ENCODE data around the gene CHMP4B.

GRCh38 chr20:33836277-33836676 lies 25.1 kb downstream of the CHMP4B start:
- TF ChIP-seq TAF1 (IDR thresholded peaks at IDR 0.05; ENCODE audit: borderline replicate concordance, insufficient read depth, low read length) (no peak), POLR2AphosphoS5 (IDR thresholded peaks at IDR 0.05; ENCODE audit: low read depth, low read length) (no peak), REST (IDR thresholded peaks at IDR 0.05; ENCODE audit: insufficient read depth in 1 of 2, low read depth in 2 of 2, low read length in 2 of 2) (no peak)
